GM12874 (cell line): ENCODE results near the gene INPP5E.

ENCODE experiments used
- CTCF ChIP-seq: IDR thresholded peaks from 2 replicates; pipeline ENCODE4 v1.5.1; 2011; ENCODE audit warnings: low read depth, mild to moderate bottlenecking, control low read depth, low read length, moderate library complexity; ENCODE audit not compliant: insufficient read depth

INPP5E gene

GRCh38 chr9:136419092-136419420 lies 20.6 kb downstream of the INPP5E start:
- no peak for TF ChIP-seq CTCF

DNA sequence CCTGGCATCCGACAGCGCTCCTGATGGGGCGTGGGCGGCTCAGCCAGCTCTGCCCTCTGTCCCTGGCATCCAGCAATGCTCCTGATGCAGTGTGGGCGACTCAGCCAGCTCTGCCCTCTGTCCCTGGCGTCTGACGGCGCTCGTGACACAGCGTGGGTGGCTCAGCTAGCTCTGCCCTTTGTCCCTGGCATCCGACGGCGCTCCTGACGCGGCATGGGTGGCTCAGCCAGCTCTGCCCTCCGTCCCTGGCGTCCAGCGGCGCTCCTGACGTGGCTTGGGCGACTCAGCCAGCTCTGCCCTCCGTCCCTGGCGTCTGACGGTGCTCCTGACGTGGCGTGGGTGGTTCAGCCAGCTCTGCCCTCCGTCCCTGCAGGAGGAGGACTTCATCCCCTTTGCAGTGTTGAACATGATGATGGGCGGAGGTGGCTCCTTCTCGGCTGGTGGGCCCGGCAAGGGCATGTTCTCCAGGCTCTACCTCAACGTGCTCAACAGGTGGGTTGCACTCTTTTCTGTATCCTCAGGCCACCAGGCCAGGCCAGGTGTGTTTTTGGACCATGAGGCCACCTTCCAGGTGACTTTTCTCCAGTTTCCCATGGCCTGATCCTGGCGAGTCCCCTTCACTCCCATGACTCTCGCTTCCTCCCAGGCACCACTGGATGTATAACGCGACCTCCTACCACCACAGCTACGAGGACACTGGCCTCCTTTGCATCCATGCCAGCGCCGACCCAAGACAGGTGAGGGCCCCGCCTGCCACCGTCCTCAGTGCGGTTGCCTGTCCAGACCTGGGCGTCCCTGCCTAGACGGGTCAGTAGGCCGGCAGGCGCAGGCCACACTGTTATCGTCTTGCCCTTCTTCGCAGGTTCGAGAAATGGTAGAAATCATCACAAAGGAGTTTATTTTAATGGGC lies 21.2 kb downstream of the INPP5E start:
- TF ChIP-seq CTCF = no peak

DNA sequence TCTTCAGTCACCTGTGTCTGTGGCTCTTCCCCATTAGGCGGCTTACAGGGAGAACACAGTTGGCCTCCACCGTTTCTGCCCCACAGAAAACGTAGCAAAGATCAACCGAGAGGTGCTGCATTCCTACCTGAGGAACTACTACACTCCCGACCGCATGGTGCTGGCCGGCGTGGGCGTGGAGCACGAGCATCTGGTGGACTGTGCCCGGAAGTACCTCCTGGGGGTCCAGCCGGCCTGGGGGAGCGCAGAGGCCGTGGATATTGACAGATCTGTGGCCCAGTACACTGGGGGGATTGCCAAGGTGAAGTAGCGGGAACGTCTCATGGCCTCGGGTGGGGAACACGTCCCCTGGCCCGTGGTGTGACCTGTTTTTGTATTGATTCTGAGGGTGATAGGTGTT lies 22.7 kb downstream of the INPP5E start:
- no peak for TF ChIP-seq CTCF

- no peak for TF ChIP-seq CTCF
Observed at GRCh38 chr9:136416427-136416826, 23.2 kb downstream of the INPP5E start.

GRCh38 chr9:136412962-136413361 lies 26.7 kb downstream of the INPP5E start:
- no peak for TF ChIP-seq CTCF

GRCh38 chr9:136411378-136411777 lies 28.3 kb downstream of the INPP5E start:
- TF ChIP-seq CTCF = no peak

DNA sequence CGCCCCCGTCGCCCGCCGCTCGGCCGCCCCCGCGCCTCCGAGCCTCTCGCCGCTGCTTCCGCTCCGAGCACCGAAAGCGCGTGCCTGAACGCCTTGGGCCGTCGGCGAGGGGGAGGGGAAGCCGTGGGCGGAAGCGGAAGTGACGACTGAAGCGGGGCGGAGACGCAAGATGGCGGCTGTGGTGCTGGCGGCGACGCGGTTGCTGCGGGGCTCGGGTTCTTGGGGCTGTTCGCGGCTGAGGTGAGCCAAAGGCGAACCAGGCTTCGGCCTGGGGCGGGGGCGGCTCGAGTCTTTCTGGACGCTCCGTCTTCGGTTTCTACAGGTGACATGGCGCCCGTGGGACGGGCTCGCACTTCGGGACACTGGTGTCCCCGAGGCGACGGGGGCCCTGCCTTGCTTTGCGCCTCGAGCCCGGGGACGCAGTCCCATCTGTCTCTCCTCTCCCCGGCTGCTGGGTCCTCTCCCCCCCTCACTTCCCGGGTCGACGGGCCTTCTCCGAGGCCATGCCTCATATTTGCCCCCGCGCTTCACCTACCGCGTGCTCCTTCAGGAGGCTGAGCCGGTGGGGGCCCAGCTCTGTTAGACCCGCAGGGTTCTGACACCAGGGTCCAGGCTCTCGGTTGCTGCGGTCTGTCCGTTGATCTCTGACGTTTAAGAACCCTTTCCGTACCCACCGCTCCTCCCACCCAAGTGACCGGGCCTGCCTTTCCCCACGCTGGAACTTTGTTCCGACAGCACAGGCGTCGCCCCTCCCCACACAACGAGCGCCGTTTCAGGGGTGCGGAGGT lies 29.0 kb downstream of the INPP5E start, which contains the start of the genes ENTR1 and PMPCA:
TSS of gene ENTR1 (minus strand) at position 115 of the 788 bp plus-strand sequence. CDS start 217 bp downstream, outside the sequence.
TSS of gene PMPCA (plus strand) at position 159 of the 788 bp plus-strand sequence. CDS start at position 170, 11 bp downstream.
- TF ChIP-seq CTCF = no peak
